ENCODE results near the gene SUGT1.

Gene SUGT1

GRCh38 chr13:52737965-52738364 lies 85.3 kb downstream of the SUGT1 start:
- no peak for DNase-seq (ENCODE audit: low read depth)

GRCh38 chr13:52738719-52739467 lies 86.3 kb downstream of the SUGT1 start:
- DNase-seq (ENCODE audit: low read depth), result peak; percentile 3

DNA sequence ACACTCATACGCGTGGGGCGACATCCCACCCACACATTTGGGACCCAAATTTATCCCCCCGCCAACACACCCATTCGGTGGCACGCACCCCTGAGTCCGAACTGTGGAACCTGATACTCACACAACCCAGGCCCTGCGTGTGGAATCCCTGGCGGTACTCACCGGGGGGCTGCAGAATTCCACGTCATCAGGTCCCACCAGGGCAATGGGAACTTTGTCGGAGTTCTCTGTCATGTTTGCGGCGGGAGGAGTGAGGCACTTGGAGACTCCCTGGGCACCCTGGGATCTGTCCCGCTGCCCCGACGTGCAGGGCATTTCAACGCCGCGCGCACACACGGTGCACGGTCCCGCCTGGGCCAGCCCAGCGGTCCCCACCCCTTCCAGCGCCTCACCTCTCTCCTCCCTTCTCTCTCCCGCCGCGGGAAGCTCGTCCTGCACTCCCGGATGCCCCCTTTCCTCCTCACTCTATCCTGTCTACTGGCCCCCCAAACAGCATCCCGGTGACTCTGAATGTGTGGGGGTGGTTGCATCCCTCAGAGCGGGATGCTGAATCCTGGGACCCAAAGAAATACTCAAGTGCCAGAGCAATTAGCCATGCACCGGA lies 86.9 kb downstream of the SUGT1 start, which contains the start of gene CNMD:
Gene CNMD, minus strand, starts transcription at position 353 of the 604 bp plus-strand sequence. Its CDS starts 119 bp downstream, at position 234.
- DNase-seq (ENCODE audit: low read depth), result no peak

GRCh38 chr13:52743569-52743968 lies 90.9 kb downstream of the SUGT1 start:
- DNase-seq (ENCODE audit: low read depth), result no peak

DNA sequence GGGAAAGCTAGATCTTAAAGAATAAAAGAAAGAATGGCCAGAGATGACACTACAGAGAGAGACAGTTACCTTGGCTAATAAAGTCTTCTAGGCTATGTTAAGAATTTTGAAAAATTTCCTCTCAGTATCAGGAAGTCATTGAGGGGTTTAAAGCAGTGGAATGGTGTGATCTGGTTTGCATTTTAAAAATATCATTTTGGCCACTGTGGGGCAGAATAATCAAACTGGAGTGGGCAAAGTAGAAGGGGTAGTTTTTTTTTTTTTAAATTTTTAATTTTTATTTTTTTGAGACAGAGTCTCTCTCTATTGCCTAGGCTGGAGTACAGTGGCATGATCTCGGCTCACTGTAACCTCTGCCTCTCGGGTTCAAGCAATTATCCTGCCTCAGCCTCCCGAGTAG lies 91.4 kb downstream of the SUGT1 start:
- DNase-seq (ENCODE audit: low read depth), result no peak

- no peak for DNase-seq (ENCODE audit: low read depth)
Measured at GRCh38 chr13:52744842-52745375, 92.3 kb downstream of the SUGT1 start.

DNA sequence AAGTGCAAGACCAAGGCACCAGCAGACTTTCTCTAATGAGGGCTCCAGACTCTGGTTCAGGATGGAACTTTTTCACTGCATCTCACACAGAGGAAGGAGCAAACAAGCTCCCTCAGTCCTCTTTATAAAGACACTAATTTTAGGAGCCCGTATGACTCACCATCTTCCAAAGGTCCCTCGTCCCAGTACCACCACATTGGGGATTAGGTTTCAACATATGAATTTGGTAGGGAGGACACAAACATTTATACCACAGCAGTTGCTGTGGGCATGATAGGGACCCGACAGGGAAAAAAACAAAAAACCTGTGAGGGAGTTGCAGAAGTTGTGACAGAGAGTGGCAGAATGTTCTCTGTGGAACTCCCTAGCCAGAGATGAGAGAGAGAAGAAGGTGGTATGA lies 93.5 kb downstream of the SUGT1 start:
- no peak for DNase-seq (ENCODE audit: low read depth)

DNA sequence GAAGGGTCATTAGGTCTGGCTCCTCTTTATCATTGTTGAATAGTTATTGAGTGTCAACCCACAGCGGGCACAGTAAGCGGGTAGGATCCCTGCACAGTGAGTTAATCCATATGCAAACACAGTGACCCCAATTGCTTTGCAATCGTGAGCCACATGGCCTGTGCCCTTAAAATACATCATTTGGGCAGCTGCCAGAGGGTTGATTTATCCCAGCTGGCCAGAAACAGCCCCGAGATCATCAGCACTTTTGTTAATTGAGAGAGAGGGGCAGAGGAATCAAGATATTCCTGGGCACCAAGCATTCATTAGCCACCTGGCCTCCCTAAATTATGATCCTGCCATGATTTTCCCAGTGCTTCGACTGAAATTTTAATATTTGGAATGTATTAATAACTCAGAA lies 96.8 kb downstream of the SUGT1 start:
- DNase-seq (ENCODE audit: low read depth), result no peak

All from ELR (cell line).